Hippocampal formation (tissue), 2 donors: Measurements from ENCODE around the gene NARS2.
A peak's percentile ranks its signal among the peaks of the same experiment; 100 is the strongest.

ENCODE experiments used
- DNase-seq, 2 donors: peaks; one replicate each; lab custom pipeline; 2025; lab: John Stamatoyannopoulos, UW

NARS2 gene

GRCh38 chr11:78415338-78415737 lies 159.3 kb downstream of the NARS2 start:
- DNase-seq, result no peak

GRCh38 chr11:78414321-78415051 lies 160.2 kb downstream of the NARS2 start:
- peak in 1 of 2 donors; percentile 40 for DNase-seq

GRCh38 chr11:78408619-78409018 lies 166.0 kb downstream of the NARS2 start:
- DNase-seq, result no peak

- no peak for DNase-seq
These were observed 168.0 kb downstream of the NARS2 start for GRCh38 chr11:78406568-78407196.

- DNase-seq, result no peak
These were observed 168.9 kb downstream of the NARS2 start for GRCh38 chr11:78405805-78406204.

GRCh38 chr11:78403781-78404180 lies 170.9 kb downstream of the NARS2 start:
- no peak for DNase-seq

GRCh38 chr11:78402847-78403246 lies 171.8 kb downstream of the NARS2 start:
- DNase-seq, result no peak

GRCh38 chr11:78400702-78401101 lies 174.0 kb downstream of the NARS2 start:
- DNase-seq, result no peak

GRCh38 chr11:78400116-78400515 lies 174.5 kb downstream of the NARS2 start:
- no peak for DNase-seq

- no peak for DNase-seq
These were observed 175.5 kb downstream of the NARS2 start for GRCh38 chr11:78399136-78399535.

- DNase-seq, result no peak
These were observed 175.9 kb downstream of the NARS2 start for GRCh38 chr11:78398715-78399114.

GRCh38 chr11:78397398-78397797 lies 177.3 kb downstream of the NARS2 start:
- no peak for DNase-seq

GRCh38 chr11:78395597-78395996 lies 179.1 kb downstream of the NARS2 start:
- DNase-seq, result no peak

GRCh38 chr11:78392854-78393253 lies 181.8 kb downstream of the NARS2 start:
- no peak for DNase-seq

- no peak for DNase-seq
These were observed 183.2 kb downstream of the NARS2 start for GRCh38 chr11:78391424-78391823.

- DNase-seq, result no peak
These were observed 183.9 kb downstream of the NARS2 start for GRCh38 chr11:78390809-78391208.

GRCh38 chr11:78386215-78386941 lies 188.3 kb downstream of the NARS2 start:
- DNase-seq, result no peak
